Measurements from ENCODE around the gene STXBP6.

- no peak for TF ChIP-seq EZH2 (IDR thresholded peaks at IDR 0.05)
- no peak for TF ChIP-seq CTCF (IDR thresholded peaks at IDR 0.05)
- no peak for TF ChIP-seq EZH2phosphoT487 (IDR thresholded peaks at IDR 0.05)
Measured at GRCh38 chr14:25033358-25033757, 16.6 kb downstream of the STXBP6 start.

Measured in neural progenitor cell (in vitro differentiated cells).